H1 (cell line): ENCODE measurements around the gene OAT.

Source experiments
- CTCF ChIP-seq, 3 experiments: IDR thresholded peaks; 1 replicate in 2 of 3; 2 replicates in 1 of 3; pipeline versions ENCODE4 v1.5.1 to v1.6.1; 2011; ENCODE audit warnings: low read length in 3 of 3, mild to moderate bottlenecking in 3 of 3, inconsistent platforms in 2 of 3, low read depth in 1 of 3, moderate library complexity in 1 of 3; ENCODE audit not compliant: insufficient read depth in 1 of 3; ENCODE audit errors: control extremely low read depth in 1 of 3
- EZH2 ChIP-seq: fragments of 200-600 bp; sonication (generic); IDR thresholded peaks from 2 replicates; pipeline ENCODE4 v1.7.1; 2012; ENCODE audit warnings: low read depth, mild to moderate bottlenecking, moderate library complexity, low read length, inconsistent platforms; ENCODE audit not compliant: severe bottlenecking
- POLR2AphosphoS5 ChIP-seq: IDR thresholded peaks from 2 replicates; pipeline ENCODE4 v1.6.1; 2011; ENCODE audit warnings: low read depth, low read length
- TAF1 ChIP-seq: IDR thresholded peaks from 2 replicates; pipeline ENCODE4 v1.6.1; 2011; ENCODE audit warnings: mild to moderate bottlenecking, low read depth, low read length

DNA sequence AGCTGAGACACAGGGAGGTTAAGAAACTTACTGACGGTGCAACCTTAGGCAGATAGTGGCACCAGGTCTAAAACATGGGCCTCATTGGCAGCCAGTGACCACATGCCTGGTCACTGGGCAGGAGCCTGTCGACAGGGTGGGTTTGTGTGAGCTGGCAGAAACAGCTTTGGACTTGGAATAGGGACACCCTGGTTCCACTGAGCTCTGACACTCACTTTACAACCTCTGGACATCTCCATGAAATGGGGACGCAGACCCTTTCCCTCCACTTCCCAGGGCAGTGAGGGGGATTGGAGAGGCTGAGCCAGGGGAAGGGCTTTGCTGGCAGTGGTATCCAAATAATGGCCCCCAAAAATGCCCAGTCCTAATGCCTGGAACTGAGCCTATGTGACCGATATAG, 49.7 kb downstream of the OAT start:
- TF ChIP-seq POLR2AphosphoS5 (no peak), TAF1 (no peak), EZH2 (no peak), CTCF (IDR thresholded peaks at IDR 0.05; ENCODE audit: control extremely low read depth in 1 of 3, insufficient read depth in 1 of 3, low read depth in 1 of 3, low read length in 3 of 3) (no peak)
